H1 (cell line): Measurements from ENCODE around the gene CRYBG1. TPM values are rescaled to one million over a fixed set of nuclear protein-coding genes. Genes with fewer than 3 reads are reported as not detected.

Source experiments
- CHD7 ChIP-seq: fragments of 300-600 bp; sonication (generic); IDR thresholded peaks from 2 replicates; pipeline ENCODE4 v1.7.1; 2012; ENCODE audit warnings: low read length, moderate library complexity, mild to moderate bottlenecking, inconsistent platforms; ENCODE audit not compliant: insufficient replicate concordance
- CTBP2 ChIP-seq: IDR thresholded peaks from 2 replicates; pipeline ENCODE4 v1.7.0; 2011; ENCODE audit warnings: borderline replicate concordance, mild to moderate bottlenecking, moderate library complexity, mixed read lengths, low read length; ENCODE audit not compliant: insufficient read depth, insufficient read length
- EZH2 ChIP-seq: fragments of 200-600 bp; sonication (generic); IDR thresholded peaks from 2 replicates; pipeline ENCODE4 v1.7.1; 2012; ENCODE audit warnings: low read depth, mild to moderate bottlenecking, moderate library complexity, low read length, inconsistent platforms; ENCODE audit not compliant: severe bottlenecking
- SP2 ChIP-seq: IDR thresholded peaks from 2 replicates; pipeline ENCODE4 v1.6.1; 2012; ENCODE audit warnings: mild to moderate bottlenecking, low read length, inconsistent platforms
- SP4 ChIP-seq: IDR thresholded peaks from 2 replicates; pipeline ENCODE4 v1.6.1; 2012; ENCODE audit warnings: low read length, inconsistent platforms
- USF2 ChIP-seq: IDR thresholded peaks from 2 replicates; pipeline ENCODE4 v1.6.1; 2011; ENCODE audit warnings: low read length, improper control_type of control experiment
- ZNF274 ChIP-seq: IDR thresholded peaks from 2 replicates; pipeline ENCODE4 v1.7.0; 2012; ENCODE audit warnings: low read length, borderline replicate concordance; ENCODE audit errors: extremely low read depth
- polyA plus RNA-seq, 7 experiments: library from polyadenylated mRNA; depleted of rRNA in 3 of 7; stranded (reverse) in 5 of 7; unstranded in 2 of 7; fragments of >200 nt in 5 of 7; fragments of 200-250 nt in 2 of 7; gene quantifications; 1 replicate in 5 of 7; 2 replicates in 1 of 7; 4 replicates in 1 of 7; pipeline versions ENCODE4 v1.2.1 to v1.2.3, GENCODE V29; 2011 to 2013; ENCODE audit warnings: missing spikeins in 2 of 7, mixed read lengths in 2 of 7
- total RNA-seq: library from RNA; stranded (reverse); fragmentation: NEBNext Ultra II Directional; extraction: Animal tissue kit (Norgen Biotek cat#: 25700); gene quantifications from 2 replicates; pipeline ENCODE4 v1.2.1, GENCODE V29; 2021

CRYBG1 gene
- total and polyA plus RNA-seq, 2 of the 8 experiments (the other 6 are each of a cell fraction or from before 2014, with no cell fraction given), result 2.2 to 11.6 TPM

GRCh38 chr6:106519460-106520394, 159.2 kb downstream of the CRYBG1 start (continued):
- TF ChIP-seq CHD7 (no peak), SP2 (no peak), EZH2 (no peak), SP4 (no peak), USF2 (no peak), CTBP2 (no peak), ZNF274 (no peak)
